ENCODE data around the gene GNRH2.
"Not testable (repeated sequence)": the region's sequence is repeated elsewhere in the genome, so short reads cannot be mapped to it uniquely, and the experiment has no call there.

DNA sequence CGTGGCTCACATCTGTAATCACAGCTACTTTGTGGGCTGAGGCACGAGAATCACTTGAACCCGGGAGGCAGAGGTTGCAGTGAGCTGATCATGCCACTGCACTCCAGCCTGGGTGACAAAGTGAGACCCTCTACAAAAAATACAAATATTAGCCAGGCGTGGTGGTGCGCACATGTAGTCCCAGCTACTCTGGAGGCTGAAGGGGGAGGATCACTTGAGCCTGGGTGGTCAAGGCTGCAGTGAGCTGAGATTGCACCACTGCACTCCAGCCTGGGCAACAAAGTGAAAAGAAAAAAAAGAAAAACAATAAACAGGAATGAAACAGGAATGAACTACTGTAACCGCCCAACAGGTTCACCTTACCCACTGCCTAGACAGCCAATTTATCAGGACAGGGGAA, 20.7 kb downstream of the GNRH2 start:
- TF ChIP-seq, protein P1, sequence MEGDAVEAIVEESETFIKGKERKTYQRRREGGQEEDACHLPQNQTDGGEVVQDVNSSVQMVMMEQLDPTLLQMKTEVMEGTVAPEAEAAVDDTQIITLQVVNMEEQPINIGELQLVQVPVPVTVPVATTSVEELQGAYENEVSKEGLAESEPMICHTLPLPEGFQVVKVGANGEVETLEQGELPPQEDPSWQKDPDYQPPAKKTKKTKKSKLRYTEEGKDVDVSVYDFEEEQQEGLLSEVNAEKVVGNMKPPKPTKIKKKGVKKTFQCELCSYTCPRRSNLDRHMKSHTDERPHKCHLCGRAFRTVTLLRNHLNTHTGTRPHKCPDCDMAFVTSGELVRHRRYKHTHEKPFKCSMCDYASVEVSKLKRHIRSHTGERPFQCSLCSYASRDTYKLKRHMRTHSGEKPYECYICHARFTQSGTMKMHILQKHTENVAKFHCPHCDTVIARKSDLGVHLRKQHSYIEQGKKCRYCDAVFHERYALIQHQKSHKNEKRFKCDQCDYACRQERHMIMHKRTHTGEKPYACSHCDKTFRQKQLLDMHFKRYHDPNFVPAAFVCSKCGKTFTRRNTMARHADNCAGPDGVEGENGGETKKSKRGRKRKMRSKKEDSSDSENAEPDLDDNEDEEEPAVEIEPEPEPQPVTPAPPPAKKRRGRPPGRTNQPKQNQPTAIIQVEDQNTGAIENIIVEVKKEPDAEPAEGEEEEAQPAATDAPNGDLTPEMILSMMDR (conservative IDR thresholded peaks at IDR 0.05), result not testable (repeated sequence)
- TF ChIP-seq EZH2 (IDR thresholded peaks at IDR 0.05; ENCODE audit: low read depth), result not testable (repeated sequence)
